Transverse colon (tissue), 4 donors: ENCODE results near the gene HILPDA. TPM values are rescaled to one million over a fixed set of nuclear protein-coding genes. Genes with fewer than 3 reads are reported as not detected.

Experiments used
- small RNA-seq, 4 donors: library from RNA; depleted of rRNA; stranded (forward); fragments of <200 nt; gene quantifications; one replicate each; pipeline ENCODE3, GENCODE V24; 2016
- total RNA-seq, 4 donors: library from RNA; depleted of rRNA; stranded (reverse); fragments of >200 nt; gene quantifications; one replicate each; pipeline ENCODE4 v1.1.0, GENCODE V29; 2016

Gene HILPDA
- total RNA-seq, 4 donors from 2014 or later = 5.3 to 35.5 (median 5.9) TPM; not detected in 1

Small RNA genes within 50 kb of the gene (small RNA-seq; reads per million reads assigned to genes)
- gene AC010655.1 (0 reads per million in 4 donors), gene AC010655.2 (0 reads per million in 4 donors), gene RF00017 (0 reads per million in 4 donors), gene RNU7-54P (0 reads per million in 4 donors)

Other genes with a start within 250 kb of the HILPDA start
- 10 to 100 TPM in 1 of 4 donors, 1 to 10 TPM in 1, not detected in 2; 1.1 to 10.8 TPM for gene LEP, start 214.6 kb upstream of the HILPDA start, total RNA-seq
- 100 to 1,000 TPM in 1 of 4 donors, 10 to 100 TPM in 2, 1 to 10 TPM in 1; 9.0 to 341 (median 34.2) TPM for gene RBM28, start 112.0 kb upstream of the HILPDA start, total RNA-seq
- under 1 TPM in 2 of 4 donors, not detected in 2; 0.16 to 0.41 TPM for gene PRRT4, start 94.2 kb upstream of the HILPDA start, total RNA-seq
- 100 to 1,000 TPM in 1 of 4 donors, 10 to 100 TPM in 3; 21.4 to 189 (median 44.2) TPM for gene IMPDH1, start 45.9 kb upstream of the HILPDA start, total RNA-seq
- gene METTL2B, start 20.9 kb downstream of the HILPDA start, total RNA-seq = 10 to 100 TPM; 22.1 to 30.3 (median 23.2) TPM
- 1 to 10 TPM in 1 of 4 donors, under 1 TPM in 2, not detected in 1; 0.27 to 1.4 (median 0.48) TPM for gene GARIN1A, start 216.4 kb downstream of the HILPDA start, total RNA-seq